AG10803 (cell line): ENCODE data around the gene ADORA2A.

ENCODE experiments used
- DNase-seq: peaks from one replicate; pipeline ENCODE4 v3.0.0; 2010; ENCODE audit warnings: low read depth
- H3K4me3 ChIP-seq: 2 replicates; pipeline ENCODE4 v1.5.1; 2011; ENCODE audit warnings: mild to moderate bottlenecking, low read length, control low read depth
- CTCF ChIP-seq: conservative IDR thresholded peaks from 2 replicates; pipeline ENCODE4 v1.5.1; 2011; ENCODE audit warnings: mild to moderate bottlenecking, low read length, control low read depth, inconsistent platforms

The ADORA2A gene

DNA sequence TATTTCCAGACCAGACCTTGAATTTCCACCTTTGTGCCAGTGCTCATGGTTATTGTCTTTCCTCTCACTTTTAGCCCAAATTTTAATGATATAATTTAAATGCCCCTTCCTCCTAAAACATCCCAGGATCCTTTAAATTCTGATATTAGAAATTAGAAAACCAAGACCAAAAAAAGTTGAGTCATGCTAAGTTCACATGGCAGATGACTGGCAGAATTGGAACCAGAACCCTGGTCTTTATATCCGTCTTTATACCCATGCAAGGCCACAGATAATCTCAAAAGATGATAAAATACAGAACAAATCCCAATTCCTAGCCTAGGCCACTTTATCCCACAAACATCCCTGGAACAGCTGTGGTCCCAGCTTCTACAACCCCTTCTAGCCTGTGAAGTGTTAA, 26.5 kb downstream of the ADORA2A start:
- TF ChIP-seq CTCF, result no peak
- DNase-seq, result no peak

DNA sequence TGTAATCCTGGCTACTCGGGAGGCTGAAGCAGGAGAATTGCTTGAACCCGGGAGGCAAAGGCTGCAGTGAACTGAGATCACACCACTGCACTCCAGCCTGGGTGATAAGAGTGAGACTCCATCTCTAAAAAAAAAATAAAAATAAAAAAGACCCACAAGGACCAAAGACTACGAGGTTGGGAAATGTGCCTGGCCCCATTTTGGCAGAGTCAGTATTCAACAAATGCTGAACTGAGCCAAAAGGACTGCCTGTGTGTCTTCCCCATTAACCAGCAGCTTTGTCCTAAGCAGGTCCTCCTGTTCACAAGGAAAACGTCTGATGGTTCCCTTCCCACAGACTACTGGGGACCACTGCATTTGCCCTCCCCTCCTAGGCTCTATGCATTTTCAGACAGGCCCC, 27.6 kb downstream of the ADORA2A start:
- no peak for DNase-seq
- H3K4me3 ChIP-seq, result no peak overlapping the region
- TF ChIP-seq CTCF, result no peak

More for the DNA sequence above, 26.5 kb downstream of the ADORA2A start:
- no peak overlapping the region for H3K4me3 ChIP-seq

GRCh38 chr22:24455751-24456426, 28.5 kb downstream of the ADORA2A start:
- no peak overlapping the region for H3K4me3 ChIP-seq

GRCh38 chr22:24457894-24458420, 30.6 kb downstream of the ADORA2A start:
- no peak for TF ChIP-seq CTCF
- no peak for DNase-seq
- no peak overlapping the region for H3K4me3 ChIP-seq

More at GRCh38 chr22:24455751-24456426, 28.5 kb downstream of the ADORA2A start:
- TF ChIP-seq CTCF, result no peak
- DNase-seq, result no peak

GRCh38 chr22:24459911-24460310, 32.5 kb downstream of the ADORA2A start:
- H3K4me3 ChIP-seq, result no peak overlapping the region
- no peak for DNase-seq
- no peak for TF ChIP-seq CTCF

- H3K4me3 ChIP-seq, result no peak overlapping the region
- TF ChIP-seq CTCF, result no peak
- no peak for DNase-seq
Measured at GRCh38 chr22:24460418-24461089, 33.2 kb downstream of the ADORA2A start.
